ENCODE measurements around the gene ARID3B.

The ARID3B gene

DNA sequence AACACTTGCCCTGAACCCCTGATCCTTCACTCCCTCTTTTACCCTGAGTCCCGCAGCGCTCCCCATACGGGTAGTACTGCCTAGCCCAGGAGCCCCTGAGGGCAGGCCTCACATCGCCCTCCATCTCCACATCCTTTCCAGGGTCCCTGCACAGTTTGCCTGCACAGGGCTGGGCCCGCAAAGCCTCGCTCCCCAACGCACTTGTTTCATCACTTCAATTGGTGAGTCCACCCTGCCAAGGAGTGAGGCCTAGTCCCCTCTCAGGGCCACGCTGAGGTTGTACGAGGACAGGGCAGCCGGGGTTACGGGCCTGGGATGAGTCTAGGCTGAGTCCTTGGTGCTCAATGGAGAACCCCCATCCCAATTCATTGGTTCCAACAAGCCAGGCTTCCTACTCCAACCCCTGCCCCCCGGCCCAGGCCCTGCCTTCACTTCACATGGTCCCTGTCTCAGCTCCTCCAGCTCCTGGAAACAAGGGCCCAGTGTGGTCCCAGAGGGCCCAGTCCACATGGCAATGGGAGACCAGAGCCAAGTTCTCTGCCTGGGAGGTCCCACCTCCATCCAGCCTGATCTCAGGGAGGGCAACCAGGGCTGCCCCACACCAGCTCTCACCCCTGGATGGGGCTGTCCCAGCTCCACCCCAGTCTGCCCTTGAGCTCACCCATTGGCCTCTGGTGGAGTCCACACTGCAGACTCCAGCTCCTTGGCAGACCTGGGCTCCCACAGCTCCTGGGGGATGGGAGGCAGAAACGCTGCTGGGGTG lies 62.2 kb downstream of the ARID3B start:
- no peak for TF ChIP-seq POLR2AphosphoS5 (IDR thresholded peaks at IDR 0.05; ENCODE audit: low read depth, low read length)
- no peak for TF ChIP-seq SIN3A (IDR thresholded peaks at IDR 0.05; ENCODE audit: borderline replicate concordance, insufficient read depth, low read length)
- TF ChIP-seq, protein P1, sequence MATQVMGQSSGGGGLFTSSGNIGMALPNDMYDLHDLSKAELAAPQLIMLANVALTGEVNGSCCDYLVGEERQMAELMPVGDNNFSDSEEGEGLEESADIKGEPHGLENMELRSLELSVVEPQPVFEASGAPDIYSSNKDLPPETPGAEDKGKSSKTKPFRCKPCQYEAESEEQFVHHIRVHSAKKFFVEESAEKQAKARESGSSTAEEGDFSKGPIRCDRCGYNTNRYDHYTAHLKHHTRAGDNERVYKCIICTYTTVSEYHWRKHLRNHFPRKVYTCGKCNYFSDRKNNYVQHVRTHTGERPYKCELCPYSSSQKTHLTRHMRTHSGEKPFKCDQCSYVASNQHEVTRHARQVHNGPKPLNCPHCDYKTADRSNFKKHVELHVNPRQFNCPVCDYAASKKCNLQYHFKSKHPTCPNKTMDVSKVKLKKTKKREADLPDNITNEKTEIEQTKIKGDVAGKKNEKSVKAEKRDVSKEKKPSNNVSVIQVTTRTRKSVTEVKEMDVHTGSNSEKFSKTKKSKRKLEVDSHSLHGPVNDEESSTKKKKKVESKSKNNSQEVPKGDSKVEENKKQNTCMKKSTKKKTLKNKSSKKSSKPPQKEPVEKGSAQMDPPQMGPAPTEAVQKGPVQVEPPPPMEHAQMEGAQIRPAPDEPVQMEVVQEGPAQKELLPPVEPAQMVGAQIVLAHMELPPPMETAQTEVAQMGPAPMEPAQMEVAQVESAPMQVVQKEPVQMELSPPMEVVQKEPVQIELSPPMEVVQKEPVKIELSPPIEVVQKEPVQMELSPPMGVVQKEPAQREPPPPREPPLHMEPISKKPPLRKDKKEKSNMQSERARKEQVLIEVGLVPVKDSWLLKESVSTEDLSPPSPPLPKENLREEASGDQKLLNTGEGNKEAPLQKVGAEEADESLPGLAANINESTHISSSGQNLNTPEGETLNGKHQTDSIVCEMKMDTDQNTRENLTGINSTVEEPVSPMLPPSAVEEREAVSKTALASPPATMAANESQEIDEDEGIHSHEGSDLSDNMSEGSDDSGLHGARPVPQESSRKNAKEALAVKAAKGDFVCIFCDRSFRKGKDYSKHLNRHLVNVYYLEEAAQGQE (IDR thresholded peaks at IDR 0.05; ENCODE audit: insufficient read depth in 1 of 2, low read depth in 2 of 2, low read length in 2 of 2): no peak
- TF ChIP-seq TAF1 (IDR thresholded peaks at IDR 0.05; ENCODE audit: borderline replicate concordance, insufficient read depth, low read length): no peak
- TF ChIP-seq FOXP2 (optimal IDR thresholded peaks at IDR 0.05; ENCODE audit: borderline replicate concordance, extremely low read depth, extremely low read length, insufficient read depth): no peak

DNA sequence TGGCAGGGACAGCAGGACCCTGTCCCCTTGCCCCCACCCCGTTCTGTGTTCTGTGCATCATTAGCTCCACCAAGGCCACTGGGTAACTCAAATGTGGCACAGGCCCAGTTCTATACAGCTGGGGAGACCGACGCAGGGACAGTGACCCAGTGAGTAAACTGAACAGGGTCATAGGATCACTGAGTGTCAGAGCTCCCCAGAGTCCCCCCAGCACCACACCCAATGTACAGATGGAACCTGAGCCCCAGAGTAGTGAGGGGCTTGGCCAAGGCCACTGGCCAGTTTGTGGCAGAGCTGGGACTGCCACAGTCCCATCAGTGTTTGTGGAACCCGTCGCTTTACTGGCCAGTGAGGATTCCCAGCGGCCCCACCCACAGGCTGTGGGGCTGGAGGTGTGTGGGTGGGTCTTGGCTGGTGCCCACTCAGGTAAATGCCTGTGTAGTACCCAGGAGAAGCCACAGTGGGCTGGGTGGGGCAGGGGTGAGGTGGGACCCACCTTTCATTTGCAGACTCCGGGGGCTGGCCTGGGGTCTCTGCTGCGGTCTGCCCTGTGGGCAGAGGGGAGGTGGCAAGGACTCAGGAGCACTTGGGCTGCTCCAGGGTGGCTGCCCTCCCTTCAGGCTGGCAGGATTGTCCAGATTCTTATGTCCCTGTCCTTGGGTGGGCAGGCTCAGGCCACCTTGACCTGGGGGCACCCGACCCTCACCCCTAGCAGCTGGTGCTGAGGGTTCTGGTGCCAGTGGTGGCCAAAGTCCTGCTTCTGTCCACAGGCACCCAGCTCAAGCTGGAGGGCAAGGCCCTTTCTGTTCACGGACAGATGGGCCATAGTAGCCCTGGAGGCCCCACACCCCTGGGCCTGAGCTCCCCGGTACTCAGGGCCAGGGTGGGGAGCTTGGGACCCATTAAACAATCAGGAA lies 63.0 kb downstream of the ARID3B start:
- TF ChIP-seq TAF1 (IDR thresholded peaks at IDR 0.05; ENCODE audit: borderline replicate concordance, insufficient read depth, low read length): no peak
- no peak for TF ChIP-seq SIN3A (IDR thresholded peaks at IDR 0.05; ENCODE audit: borderline replicate concordance, insufficient read depth, low read length)
- TF ChIP-seq, protein P1 (IDR thresholded peaks at IDR 0.05; ENCODE audit: insufficient read depth in 1 of 2, low read depth in 2 of 2, low read length in 2 of 2): no peak
- TF ChIP-seq POLR2AphosphoS5 (IDR thresholded peaks at IDR 0.05; ENCODE audit: low read depth, low read length): no peak
- TF ChIP-seq FOXP2 (optimal IDR thresholded peaks at IDR 0.05; ENCODE audit: borderline replicate concordance, extremely low read depth, extremely low read length, insufficient read depth): no peak

DNA sequence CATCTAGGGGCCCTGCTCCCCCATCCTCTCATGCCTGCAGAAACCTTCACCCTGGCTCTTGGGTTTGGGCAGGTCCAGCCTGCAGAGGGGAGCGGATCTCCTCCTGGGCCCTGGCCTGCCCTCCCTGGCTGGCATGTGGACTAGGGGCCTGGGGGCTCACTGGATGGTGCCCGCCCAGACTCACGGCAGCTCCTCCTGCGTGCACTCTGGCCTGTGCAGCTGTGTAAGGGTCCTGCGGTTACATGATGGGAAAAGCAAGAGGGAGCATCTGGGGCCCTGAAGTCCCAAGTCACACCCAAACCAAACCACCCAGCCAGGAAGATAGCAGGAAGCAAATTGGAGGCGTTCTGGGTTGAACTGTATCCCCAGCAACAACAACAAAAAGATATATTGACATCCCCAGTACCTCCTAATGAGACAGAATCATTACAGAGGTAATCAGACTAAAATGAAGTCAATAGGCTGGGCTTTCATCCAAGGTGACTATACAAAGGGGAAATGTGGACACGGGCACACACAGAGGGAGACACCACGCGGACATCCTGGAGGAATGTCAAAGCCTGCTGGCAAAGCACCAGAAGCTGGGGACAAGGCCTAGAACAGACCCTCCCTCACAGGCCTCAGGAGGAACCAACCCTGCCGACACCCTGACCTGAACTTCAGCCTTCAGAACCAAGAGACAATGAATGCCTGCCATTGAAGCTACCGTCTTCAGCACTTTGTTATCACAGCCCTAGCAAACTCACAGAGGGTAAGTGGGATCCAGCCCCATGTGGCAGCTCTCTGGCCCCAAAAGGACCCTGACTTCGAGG lies 64.2 kb downstream of the ARID3B start:
- TF ChIP-seq, protein P1 (IDR thresholded peaks at IDR 0.05; ENCODE audit: insufficient read depth in 1 of 2, low read depth in 2 of 2, low read length in 2 of 2): no peak
- TF ChIP-seq POLR2AphosphoS5 (IDR thresholded peaks at IDR 0.05; ENCODE audit: low read depth, low read length) (no peak), FOXP2 (optimal IDR thresholded peaks at IDR 0.05; ENCODE audit: borderline replicate concordance, extremely low read depth, extremely low read length, insufficient read depth) (no peak), SIN3A (IDR thresholded peaks at IDR 0.05; ENCODE audit: borderline replicate concordance, insufficient read depth, low read length) (no peak), TAF1 (IDR thresholded peaks at IDR 0.05; ENCODE audit: borderline replicate concordance, insufficient read depth, low read length) (no peak)

DNA sequence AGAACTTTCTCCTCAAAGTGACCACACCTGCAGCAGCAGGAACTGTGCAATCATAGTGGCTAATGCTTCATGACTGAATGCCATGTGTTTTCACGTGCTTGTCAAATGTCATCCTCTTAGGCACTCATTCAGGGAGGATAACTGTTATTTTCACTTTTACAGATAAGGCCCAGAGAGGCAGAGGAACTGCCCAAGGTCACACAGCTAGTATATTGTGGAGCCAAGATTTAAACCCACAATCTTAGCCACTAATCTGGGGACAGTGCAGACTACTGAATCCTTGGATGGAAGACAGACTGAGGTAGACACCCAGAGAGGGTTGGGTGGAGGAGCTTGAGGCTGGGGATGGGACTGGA lies 64.8 kb downstream of the ARID3B start:
- TF ChIP-seq POLR2AphosphoS5 (IDR thresholded peaks at IDR 0.05; ENCODE audit: low read depth, low read length) (no peak), FOXP2 (optimal IDR thresholded peaks at IDR 0.05; ENCODE audit: borderline replicate concordance, extremely low read depth, extremely low read length, insufficient read depth) (no peak), TAF1 (IDR thresholded peaks at IDR 0.05; ENCODE audit: borderline replicate concordance, insufficient read depth, low read length) (no peak), SIN3A (IDR thresholded peaks at IDR 0.05; ENCODE audit: borderline replicate concordance, insufficient read depth, low read length) (no peak)
- TF ChIP-seq, protein P1 (IDR thresholded peaks at IDR 0.05; ENCODE audit: insufficient read depth in 1 of 2, low read depth in 2 of 2, low read length in 2 of 2): no peak
